Kidney (tissue), 14 donors: ENCODE measurements around the gene FRA10AC1. TPM values are rescaled to one million over a fixed set of nuclear protein-coding genes. Genes with fewer than 3 reads are reported as not detected.

Experiments
- DNase-seq, 5 donors: peaks; one replicate each; pipeline ENCODE4 v3.0.0-alpha.2; 2013 to 2020
- FAIRE-seq: peaks from 2 replicates; lab custom pipeline; 2012; peaks lifted over from hg19 to GRCh38; lab: Jason Lieb, UNC
- H3K27ac ChIP-seq, 2 donors: one replicate each; pipeline ENCODE4 v1.7.0; 2013; ENCODE audit warnings: low read depth in 2 of 2, low read length in 2 of 2, inconsistent platforms in 1 of 2
- H3K27me3 ChIP-seq: one replicate; pipeline ENCODE4 v1.7.1; 2013; ENCODE audit warnings: low read length, inconsistent platforms; ENCODE audit not compliant: control insufficient read depth, insufficient read depth
- H3K36me3 ChIP-seq, 3 donors: one replicate each; pipeline versions ENCODE4 v1.7.0 to v1.7.1; 2013; ENCODE audit warnings: low read length in 3 of 3, control low read depth in 1 of 3, inconsistent platforms in 1 of 3; ENCODE audit not compliant: insufficient read depth in 3 of 3, control insufficient read depth in 2 of 3
- H3K4me1 ChIP-seq, 3 donors: one replicate each; pipeline versions ENCODE4 v1.7.0 to v1.7.1; 2013; ENCODE audit warnings: low read length in 3 of 3, inconsistent platforms in 1 of 3, low read depth in 1 of 3; ENCODE audit not compliant: control insufficient read depth in 2 of 3, insufficient read depth in 2 of 3
- H3K4me3 ChIP-seq, 3 donors: one replicate each; pipeline versions ENCODE4 v1.7.0 to v1.8.1; 2013; ENCODE audit warnings: low read length in 3 of 3, control low read depth in 1 of 3, inconsistent platforms in 1 of 3
- H3K9ac ChIP-seq, 3 donors: one replicate each; pipeline versions ENCODE4 v1.7.0 to v1.7.1; 2013; ENCODE audit warnings: low read length in 3 of 3, control low read depth in 1 of 3, inconsistent platforms in 1 of 3
- H3K9me3 ChIP-seq, 3 donors: one replicate each; pipeline versions ENCODE4 v1.7.0 to v1.7.1; 2013; ENCODE audit warnings: low read length in 3 of 3, control low read depth in 1 of 3, inconsistent platforms in 1 of 3; ENCODE audit not compliant: control insufficient read depth in 2 of 3, insufficient read depth in 1 of 3
- CTCF ChIP-seq: IDR thresholded peaks from 3 replicates; pipeline ENCODE4 v1.5.1; 2012; ENCODE audit warnings: mild to moderate bottlenecking, moderate library complexity, borderline replicate concordance; ENCODE audit not compliant: insufficient read depth; ENCODE audit errors: extremely low read depth
- intact Hi-C: fragments of 100-400 bp; cut with DNase I; formaldehyde crosslinking; loops from one replicate; pipeline ENCODE4 v1.11.1; 2022
- polyA plus RNA-seq: library from polyadenylated mRNA; stranded (reverse); fragments of 350-450 nt; fragmentation: Illumina TruSeq; extraction: RNeasy Lipid Tissue Mini Kit (QIAGEN cat#74804); gene quantifications from one replicate; pipeline ENCODE4 v1.2.3, GENCODE V29; 2014; ENCODE audit warnings: low read depth, low replicate concordance; ENCODE audit not compliant: insufficient read depth
- total RNA-seq: library from RNA; stranded (reverse); fragmentation: NEBNext Ultra II Directional; extraction: Animal tissue kit (Norgen Biotek cat#: 25700); gene quantifications from one replicate; pipeline ENCODE4 v1.2.1, GENCODE V29; 2021
- donor health status: control.
- donor health status: control.
- donor health status: control.
- donor health status: control.
- donor health status: control.
- donor health status: DM: yes; HTN: yes; CAD: no.
- donor health status: Normal renal cell carcinoma (clear cell type).

The FRA10AC1 gene
- total and polyA plus RNA-seq, 2 donors from 2014 or later = 15.6 to 18.9 TPM

- H3K27ac ChIP-seq = no peak overlapping the region
These were observed 46.2 kb downstream of the FRA10AC1 start for GRCh38 chr10:93656155-93656554.

GRCh38 chr10:93654201-93654600 lies 48.2 kb downstream of the FRA10AC1 start:
- no peak for TF ChIP-seq CTCF

More at GRCh38 chr10:93656155-93656554, 46.2 kb downstream of the FRA10AC1 start:
- no peak for TF ChIP-seq CTCF
- Histone ChIP-seq H3K36me3 (no peaks in the 10 kb centered on the region), H3K4me3 (no peak overlapping the region), H3K9me3 (no peaks in the 10 kb centered on the region), H3K27me3 (no peaks in the 10 kb centered on the region), H3K4me1 (no peaks in the 10 kb centered on the region), H3K9ac (no peak overlapping the region)
- intact Hi-C loops = no loop called here
- no peak for DNase-seq
- no peak for FAIRE-seq

GRCh38 chr10:93652857-93653256 lies 49.5 kb downstream of the FRA10AC1 start:
- intact Hi-C loops = no loop called here
- H3K27ac ChIP-seq = no peak overlapping the region
- no peak overlapping the region for H3K4me3 ChIP-seq
- FAIRE-seq = no peak
- no peaks in the 10 kb centered on the region for H3K36me3 ChIP-seq
- no peak for TF ChIP-seq CTCF
- no peaks in the 10 kb centered on the region for H3K4me1 ChIP-seq
- no peaks in the 10 kb centered on the region for H3K27me3 ChIP-seq
- H3K9me3 ChIP-seq = no peaks in the 10 kb centered on the region
- H3K9ac ChIP-seq = no peak overlapping the region
- no peak for DNase-seq

More at GRCh38 chr10:93654201-93654600, 48.2 kb downstream of the FRA10AC1 start:
- Histone ChIP-seq H3K4me1 (no peaks in the 10 kb centered on the region), H3K27ac (no peak overlapping the region), H3K27me3 (no peaks in the 10 kb centered on the region), H3K4me3 (no peak overlapping the region), H3K9me3 (no peaks in the 10 kb centered on the region), H3K36me3 (no peaks in the 10 kb centered on the region), H3K9ac (no peak overlapping the region)
- DNase-seq (no peak), FAIRE-seq (no peak)
- intact Hi-C loops = no loop called here

GRCh38 chr10:93639791-93640190 lies 62.6 kb downstream of the FRA10AC1 start:
- intact Hi-C loops = no loop called here
- no peak overlapping the region for H3K9ac ChIP-seq
- H3K4me3 ChIP-seq = no peak overlapping the region
- H3K27me3 ChIP-seq = no peaks in the 10 kb centered on the region
- FAIRE-seq = no peak
- peaks cover 0 to 4% (median 0%) of the 10 kb centered on the region in 3 donors for H3K9me3 ChIP-seq
- no peaks in the 10 kb centered on the region for H3K4me1 ChIP-seq
- DNase-seq = no peak
- H3K27ac ChIP-seq = no peak overlapping the region
- TF ChIP-seq CTCF = no peak
- no peaks in the 10 kb centered on the region for H3K36me3 ChIP-seq
